Measurements from ENCODE around the gene SMARCB1.
A peak's percentile ranks its signal among the peaks of the same experiment; 100 is the strongest.

The SMARCB1 gene

DNA sequence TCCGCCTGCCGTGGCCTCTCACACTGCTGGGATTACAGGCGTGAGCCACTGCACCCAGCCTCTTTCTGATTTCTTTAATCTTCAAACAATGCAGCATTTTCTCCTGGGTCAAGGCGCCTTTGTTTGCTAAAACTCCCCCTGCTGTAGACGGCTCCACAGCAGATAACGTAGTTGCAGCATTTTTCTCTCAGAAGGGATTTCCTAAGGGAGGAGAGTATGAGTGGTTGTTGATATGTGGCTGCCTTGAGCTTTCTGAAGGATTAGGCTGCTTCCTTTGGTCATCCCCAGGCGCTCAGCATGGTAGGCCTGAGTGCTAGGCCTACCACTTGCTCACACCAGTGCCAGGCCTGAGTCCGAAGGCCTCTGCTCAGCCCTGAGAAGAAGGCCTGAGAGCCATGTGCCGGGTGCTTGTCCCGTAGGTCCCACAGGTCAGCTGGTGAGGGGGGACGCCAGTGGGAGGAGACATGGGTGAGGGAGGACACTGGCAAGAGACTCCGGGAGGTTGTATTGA is 18.1 kb downstream of the SMARCB1 start:
- DNase-seq = no peak

GRCh38 chr22:23806837-23807236 is 20.1 kb downstream of the SMARCB1 start:
- DNase-seq = no peak

DNA sequence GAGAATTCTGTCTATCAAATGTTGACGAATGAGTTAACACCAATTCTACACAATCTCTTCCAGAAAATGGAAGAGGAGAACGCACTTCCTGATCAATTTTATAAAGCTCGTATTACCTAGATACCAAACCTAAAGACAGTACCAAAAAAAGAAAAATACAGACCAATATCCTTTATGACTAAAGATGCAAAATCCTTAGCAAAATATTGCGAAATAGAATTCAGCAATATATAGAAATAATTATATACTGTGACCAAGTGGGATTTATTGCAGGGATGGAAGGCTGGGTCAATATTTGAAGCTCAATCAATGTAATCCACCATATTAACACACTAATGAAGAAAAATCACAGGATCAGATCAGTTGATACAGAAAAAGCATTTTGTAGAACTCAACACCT is 25.6 kb downstream of the SMARCB1 start:
- DNase-seq = no peak

GRCh38 chr22:23815541-23816155 is 28.9 kb downstream of the SMARCB1 start:
- DNase-seq = no peak

GRCh38 chr22:23816156-23816976 is 29.6 kb downstream of the SMARCB1 start:
- no peak for DNase-seq

DNA sequence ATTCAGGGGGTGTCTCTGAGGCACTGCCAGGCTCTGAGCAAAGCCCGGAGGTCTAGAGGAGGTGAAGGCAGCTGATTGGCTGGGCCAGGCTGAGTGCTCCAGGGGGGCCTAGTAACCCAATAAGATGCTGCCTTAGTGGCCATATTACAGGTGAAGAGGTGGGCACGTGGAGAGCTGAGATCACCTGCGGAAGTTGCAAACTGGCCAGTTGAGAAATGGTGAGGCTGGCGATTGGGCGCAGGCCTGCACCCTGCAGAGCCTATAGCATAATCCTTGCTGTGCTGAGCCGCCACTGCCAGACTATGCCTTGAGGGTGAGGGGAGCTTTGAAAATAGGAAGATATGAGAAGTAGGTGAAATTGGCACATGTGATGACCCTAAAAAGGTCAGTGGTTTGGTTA is 30.4 kb downstream of the SMARCB1 start:
- DNase-seq = no peak

DNA sequence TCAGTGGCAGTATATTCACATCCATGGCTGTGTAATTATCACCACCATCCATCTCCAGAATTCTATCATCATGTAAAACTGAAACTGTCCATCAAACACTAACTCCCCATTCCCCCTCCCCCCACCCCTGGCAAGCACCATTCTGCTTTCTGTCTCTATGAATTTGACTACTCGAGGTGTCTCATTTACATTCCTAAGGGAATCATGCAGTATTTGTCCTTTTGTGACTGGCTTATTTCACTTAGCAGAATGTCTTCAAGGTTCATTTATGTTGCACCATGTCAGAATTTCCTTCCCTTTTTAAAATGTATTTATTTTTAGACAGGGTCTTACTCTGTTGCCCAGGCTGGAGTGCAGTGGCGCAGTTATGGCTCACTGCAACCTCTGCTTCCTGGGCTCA is 31.8 kb downstream of the SMARCB1 start:
- DNase-seq = no peak

DNA sequence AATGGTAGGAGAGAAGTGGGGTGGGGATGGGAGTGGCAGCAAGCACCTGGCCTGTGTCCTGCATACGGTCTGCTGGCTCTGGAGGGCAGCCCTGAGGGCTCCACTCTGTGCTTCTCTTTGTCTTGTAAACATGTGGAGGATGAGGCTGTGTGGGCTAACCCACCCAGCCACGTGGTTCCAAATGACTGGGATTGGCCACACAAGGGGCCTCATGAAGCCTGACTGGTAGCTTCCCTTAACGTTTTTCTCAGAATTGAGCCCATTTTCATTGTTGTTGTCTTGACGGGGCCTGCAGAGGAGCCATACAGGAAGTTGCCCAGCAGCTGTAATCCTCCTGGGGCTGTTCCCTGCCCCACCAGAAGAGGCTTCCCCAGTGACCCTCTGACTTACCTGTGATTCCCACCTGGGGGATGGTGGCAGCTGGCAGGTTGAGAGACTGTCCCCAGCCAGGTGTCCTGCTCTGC is 34.0 kb downstream of the SMARCB1 start:
- no peak for DNase-seq

DNA sequence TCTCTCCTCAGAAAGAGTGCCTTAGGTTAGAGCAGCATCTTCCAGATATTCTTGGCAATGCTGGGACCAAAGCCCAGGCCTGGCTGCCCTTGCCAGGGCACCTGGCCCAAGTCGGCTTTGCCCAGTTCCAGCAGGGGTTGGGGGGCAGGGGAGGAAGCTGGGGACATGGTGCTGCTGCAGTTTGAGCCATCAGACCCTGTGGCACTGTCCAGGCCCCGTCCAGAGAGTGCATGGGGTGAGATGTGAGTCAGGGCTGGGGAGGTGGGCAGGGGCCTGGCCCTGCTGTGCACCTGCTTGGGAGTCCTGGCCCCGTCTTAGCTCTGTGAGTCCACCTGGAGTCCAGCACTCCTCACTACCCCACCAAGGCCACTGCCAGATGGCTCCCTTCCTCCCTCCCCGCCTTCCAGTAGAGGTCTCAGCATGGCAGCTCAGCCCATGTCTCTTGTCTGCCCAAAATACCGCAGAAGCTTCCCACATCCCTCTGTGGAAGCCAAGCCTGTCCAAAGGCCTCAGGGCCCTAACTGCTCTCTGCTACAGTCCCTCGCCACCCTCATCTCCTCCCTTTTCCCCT is 35.4 kb downstream of the SMARCB1 start:
- no peak for DNase-seq

- DNase-seq = no peak
Measured at GRCh38 chr22:23823331-23823791, 36.6 kb downstream of the SMARCB1 start.

GRCh38 chr22:23824476-23825245 is 37.9 kb downstream of the SMARCB1 start:
- DNase-seq = no peak

GRCh38 chr22:23825246-23825905 is 38.6 kb downstream of the SMARCB1 start:
- no peak for DNase-seq

- no peak for DNase-seq
Measured at GRCh38 chr22:23826510-23827350, 40.0 kb downstream of the SMARCB1 start.

DNA sequence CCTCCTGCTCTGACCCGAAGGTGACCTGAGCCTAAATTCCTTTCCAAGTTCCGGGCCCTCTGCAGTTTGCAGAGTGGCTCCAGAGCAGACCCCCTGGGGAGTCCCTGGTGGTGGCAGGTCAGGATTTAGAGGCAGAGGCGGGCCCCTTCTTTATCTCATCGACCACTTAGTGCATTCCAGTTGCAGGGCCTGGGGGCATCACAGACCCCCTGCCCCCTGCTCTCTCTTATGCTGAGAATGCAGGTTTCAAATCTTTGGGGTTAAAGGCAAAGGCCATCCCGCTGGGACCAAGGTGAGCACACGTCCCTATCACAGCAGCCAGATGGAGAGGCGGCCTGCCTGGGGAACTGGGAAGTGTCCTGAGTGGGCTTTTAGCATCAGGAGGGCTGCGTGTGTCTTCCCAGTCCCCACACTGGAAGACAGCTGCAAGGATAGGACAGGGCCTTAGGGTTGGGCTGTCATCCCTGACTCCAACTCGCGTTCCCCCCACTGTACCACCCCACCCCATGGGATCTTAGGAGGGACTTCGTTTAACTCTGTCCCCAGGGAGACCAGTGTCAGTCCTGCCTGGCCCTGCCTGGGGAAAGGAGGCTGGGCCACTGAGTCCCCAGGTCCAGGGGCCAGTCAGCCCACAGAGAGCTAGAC is 40.7 kb downstream of the SMARCB1 start:
- DNase-seq = no peak

GRCh38 chr22:23828800-23829680 is 42.3 kb downstream of the SMARCB1 start:
- no peak for DNase-seq

GRCh38 chr22:23829845-23830372 is 43.1 kb downstream of the SMARCB1 start:
- peak; percentile 37 for DNase-seq

GRCh38 chr22:23831261-23831660 is 44.5 kb downstream of the SMARCB1 start:
- DNase-seq = no peak

- no peak for DNase-seq
Measured at GRCh38 chr22:23831781-23832180, 45.0 kb downstream of the SMARCB1 start.

GRCh38 chr22:23832226-23833016 is 45.7 kb downstream of the SMARCB1 start:
- DNase-seq = no peak

Measured in femur (tissue), 1 donor.